Gastroesophageal sphincter (tissue), 3 donors: ENCODE measurements around the gene TUBB4A.

Experiments
- EP300 ChIP-seq: sonication (generic); formaldehyde crosslinking; IDR thresholded peaks from one replicate; pipeline ENCODE4 v1.6.1; 2017; ENCODE audit warnings: antibody characterized with exemption, mild to moderate bottlenecking
- POLR2A ChIP-seq, 2 donors: fragments of 450-650 bp; IDR thresholded peaks; one replicate each; pipeline ENCODE4 v1.6.1; 2017; ENCODE audit warnings: antibody characterized with exemption in 2 of 2, mild to moderate bottlenecking in 2 of 2, moderate library complexity in 1 of 2
- TF ChIP-seq, protein P1 (sequence below), 4 experiments: fragments of 200-600 bp in 2 of 4; fragments of 450-650 bp in 2 of 4; sonication (generic) in 1 of 4; IDR thresholded peaks; one replicate each; pipeline ENCODE4 v1.5.1; 2017 to 2019; ENCODE audit warnings: antibody characterized with exemption in 4 of 4, mild to moderate bottlenecking in 2 of 4, moderate library complexity in 2 of 4

DNA sequence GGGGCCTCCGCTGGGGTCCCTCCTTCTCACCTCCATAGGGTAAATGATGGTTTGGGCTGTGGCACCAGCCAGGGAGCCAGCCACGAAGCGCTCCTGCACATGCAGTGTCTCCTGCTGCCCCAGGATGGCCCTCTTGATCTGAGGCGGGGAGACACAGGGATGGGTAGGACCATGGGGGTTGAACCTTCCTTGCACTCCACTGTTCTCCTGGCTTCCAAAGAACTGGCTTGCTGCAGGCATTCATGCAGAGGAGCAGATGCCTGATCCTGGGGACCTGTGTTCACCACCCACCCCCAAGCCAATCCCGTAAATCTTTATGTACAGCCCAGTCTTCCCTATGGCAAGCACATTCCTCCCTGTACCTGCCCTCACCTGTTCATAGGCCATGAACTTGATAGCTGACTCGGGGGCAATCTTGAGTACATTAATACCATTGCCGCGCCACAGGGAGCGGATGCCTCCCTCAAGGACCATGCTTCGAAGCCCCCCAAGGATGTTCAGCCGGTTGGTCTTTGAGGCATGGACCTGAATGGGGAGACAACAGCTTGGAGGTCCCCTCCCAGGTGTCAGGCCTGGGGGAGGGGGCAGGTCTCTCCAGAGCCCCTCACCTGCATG lies 48.1 kb downstream of the TUBB4A start:
- TF ChIP-seq, protein P1, sequence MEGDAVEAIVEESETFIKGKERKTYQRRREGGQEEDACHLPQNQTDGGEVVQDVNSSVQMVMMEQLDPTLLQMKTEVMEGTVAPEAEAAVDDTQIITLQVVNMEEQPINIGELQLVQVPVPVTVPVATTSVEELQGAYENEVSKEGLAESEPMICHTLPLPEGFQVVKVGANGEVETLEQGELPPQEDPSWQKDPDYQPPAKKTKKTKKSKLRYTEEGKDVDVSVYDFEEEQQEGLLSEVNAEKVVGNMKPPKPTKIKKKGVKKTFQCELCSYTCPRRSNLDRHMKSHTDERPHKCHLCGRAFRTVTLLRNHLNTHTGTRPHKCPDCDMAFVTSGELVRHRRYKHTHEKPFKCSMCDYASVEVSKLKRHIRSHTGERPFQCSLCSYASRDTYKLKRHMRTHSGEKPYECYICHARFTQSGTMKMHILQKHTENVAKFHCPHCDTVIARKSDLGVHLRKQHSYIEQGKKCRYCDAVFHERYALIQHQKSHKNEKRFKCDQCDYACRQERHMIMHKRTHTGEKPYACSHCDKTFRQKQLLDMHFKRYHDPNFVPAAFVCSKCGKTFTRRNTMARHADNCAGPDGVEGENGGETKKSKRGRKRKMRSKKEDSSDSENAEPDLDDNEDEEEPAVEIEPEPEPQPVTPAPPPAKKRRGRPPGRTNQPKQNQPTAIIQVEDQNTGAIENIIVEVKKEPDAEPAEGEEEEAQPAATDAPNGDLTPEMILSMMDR (IDR thresholded peaks at IDR 0.05): no peak
- TF ChIP-seq EP300 (no peak), POLR2A (IDR thresholded peaks at IDR 0.05) (no peak)
